ENCODE data around the gene ARL1.

- no peak for TF ChIP-seq CTCF (CRISPR knock-in tag; IDR thresholded peaks at IDR 0.05)
- TF ChIP-seq ZNF281 (CRISPR knock-in tag; IDR thresholded peaks at IDR 0.05; ENCODE audit: borderline replicate concordance) = no peak
- no peak for TF ChIP-seq KIAA2018 (CRISPR knock-in tag; IDR thresholded peaks at IDR 0.05; ENCODE audit: borderline replicate concordance)
- no peak for TF ChIP-seq ZNF329 (CRISPR knock-in tag; IDR thresholded peaks at IDR 0.05; ENCODE audit: low read depth)
Observed at GRCh38 chr12:101407049-101407435, 530 bp downstream of the ARL1 start.

Measured in HepG2 (cell line).